Aorta (tissue), 5 donors: ENCODE results near the gene PAK4. TPM values are rescaled to one million over a fixed set of nuclear protein-coding genes. Genes with fewer than 3 reads are reported as not detected.

Experiments used
- ATAC-seq: fragments of 200-7000 bp; cut with Tn5 transposase; one replicate; pipeline ENCODE4 v1.9.1; 2022; ENCODE audit warnings: moderate library complexity; ENCODE audit not compliant: low FRiP score
- DNase-seq, 2 donors: peaks; one replicate each; pipeline ENCODE4 v3.0.0-alpha.2; 2020
- H3K27ac ChIP-seq, 2 donors: one replicate each; pipeline ENCODE4 v1.5.1; 2013; ENCODE audit warnings: low read length in 2 of 2, mild to moderate bottlenecking in 2 of 2, moderate library complexity in 2 of 2, control low read depth in 1 of 2, inconsistent platforms in 1 of 2, low read depth in 1 of 2
- H3K27me3 ChIP-seq, 2 donors: one replicate each; pipeline ENCODE4 v1.6.1; 2013; ENCODE audit warnings: control low read depth in 1 of 2, low read length in 1 of 2, mild to moderate bottlenecking in 1 of 2, moderate library complexity in 1 of 2; ENCODE audit not compliant: insufficient read depth in 2 of 2, control insufficient read depth in 1 of 2
- H3K36me3 ChIP-seq, 2 donors: one replicate each; pipeline ENCODE4 v1.6.1; 2013; ENCODE audit warnings: control low read depth in 1 of 2, low read length in 1 of 2, mild to moderate bottlenecking in 1 of 2; ENCODE audit not compliant: insufficient read depth in 2 of 2, control insufficient read depth in 1 of 2
- H3K4me1 ChIP-seq, 2 donors: one replicate each; pipeline ENCODE4 v1.6.1; 2013; ENCODE audit warnings: low read length in 2 of 2, control low read depth in 1 of 2, mild to moderate bottlenecking in 1 of 2, moderate library complexity in 1 of 2; ENCODE audit not compliant: insufficient read depth in 2 of 2, control insufficient read depth in 1 of 2
- H3K4me3 ChIP-seq, 2 donors: one replicate each; pipeline ENCODE4 v1.5.1; 2013; ENCODE audit warnings: low read length in 2 of 2, control low read depth in 1 of 2, mild to moderate bottlenecking in 1 of 2
- H3K9me3 ChIP-seq: one replicate; pipeline ENCODE4 v1.6.1; 2013; ENCODE audit warnings: mild to moderate bottlenecking, low read length; ENCODE audit not compliant: control insufficient read depth
- WGBS, 2 donors: extraction: QIAGEN DNeasy Blood & Tissue Kit; methylation state at CpG; one replicate each; pipeline ENCODE4 v1.1.7; 2013; 5-methylcytosine and 5-hydroxymethylcytosine counted together
- intact Hi-C, 2 donors: fragments of 100-400 bp; cut with DNase I; formaldehyde crosslinking; loops; one replicate each; pipeline versions ENCODE4 v1.14.2 to v1.15.0; 2022
- polyA plus RNA-seq, 2 donors: library from polyadenylated mRNA; stranded (reverse); fragments of 200-250 nt; gene quantifications; one replicate each; pipeline ENCODE4 v1.2.3, GENCODE V29; 2013
- total RNA-seq, 2 donors: library from RNA; stranded (reverse); fragmentation: NEBNext Ultra II Directional; extraction: Animal tissue kit (Norgen Biotek cat#: 25700); gene quantifications; one replicate each; pipeline ENCODE4 v1.2.1, GENCODE V29; 2021
- donor health status: healthy with polysubstance abuse.
- donor health status: Bipolar disorder and iron deficiency.
- donor health status: DM: no; HTN: no; CAD: no.
- donor health status: DM: no; HTN: no; CAD: no.
- donor health status: DM: yes; HTN: yes; CAD: no.

PAK4 gene
- total and polyA plus RNA-seq, 4 donors: 8.0 to 22.2 (median 14.2) TPM

DNA sequence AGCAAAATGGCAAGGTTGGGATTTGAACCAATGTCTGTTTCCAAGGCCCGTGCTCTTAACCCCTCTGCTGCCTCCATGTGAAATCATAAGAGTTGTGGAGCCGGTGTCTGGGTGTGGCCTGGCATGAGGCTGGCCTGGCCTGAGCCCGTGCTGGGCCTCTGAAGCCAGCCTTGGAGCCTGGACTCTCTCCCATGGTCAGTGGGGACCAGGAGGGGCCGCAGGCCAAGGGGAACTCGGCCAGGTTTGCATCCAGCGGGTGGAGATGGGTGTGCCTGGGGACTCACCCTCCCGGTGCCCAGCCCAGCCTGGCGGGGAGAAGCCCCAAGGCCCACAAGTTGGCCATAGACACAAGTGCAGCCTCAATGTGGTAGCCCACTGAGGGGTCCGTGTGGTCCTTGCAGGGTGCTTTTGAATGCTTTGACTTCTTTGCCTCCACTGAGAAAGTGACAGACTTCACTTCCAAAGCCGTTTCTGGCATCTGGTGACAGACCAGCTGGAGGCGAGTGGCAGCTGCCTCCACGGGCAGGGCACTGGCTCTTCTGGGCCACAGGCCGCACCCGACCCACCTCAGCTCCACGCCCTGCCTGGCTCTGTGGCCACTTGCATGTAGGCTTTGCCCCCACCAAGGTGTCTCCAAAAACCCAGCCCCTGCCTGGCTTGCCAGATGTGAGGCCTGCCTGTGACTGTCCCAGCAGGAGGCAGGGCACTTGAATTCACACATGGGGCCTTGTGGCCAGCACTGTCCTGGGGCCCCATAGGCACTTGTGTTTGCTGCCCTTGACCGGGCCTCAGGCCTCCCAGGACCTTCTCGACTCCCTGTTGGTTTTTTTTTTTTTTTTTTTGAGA is 45.0 kb downstream of the PAK4 start:
- H3K27ac ChIP-seq: no peak overlapping the region
- H3K27me3 ChIP-seq: no peaks in the 10 kb centered on the region
- no peaks in the 10 kb centered on the region for H3K4me1 ChIP-seq
- no peak for DNase-seq
- 38% methylated on average over 16 to 17 of the region's 17 CpGs for WGBS, 2 donors
- H3K36me3 ChIP-seq: no peaks in the 10 kb centered on the region
- H3K9me3 ChIP-seq: no peaks in the 10 kb centered on the region
- H3K4me3 ChIP-seq: no peak overlapping the region
- intact Hi-C loops: no loop called here
- no peak for ATAC-seq

DNA sequence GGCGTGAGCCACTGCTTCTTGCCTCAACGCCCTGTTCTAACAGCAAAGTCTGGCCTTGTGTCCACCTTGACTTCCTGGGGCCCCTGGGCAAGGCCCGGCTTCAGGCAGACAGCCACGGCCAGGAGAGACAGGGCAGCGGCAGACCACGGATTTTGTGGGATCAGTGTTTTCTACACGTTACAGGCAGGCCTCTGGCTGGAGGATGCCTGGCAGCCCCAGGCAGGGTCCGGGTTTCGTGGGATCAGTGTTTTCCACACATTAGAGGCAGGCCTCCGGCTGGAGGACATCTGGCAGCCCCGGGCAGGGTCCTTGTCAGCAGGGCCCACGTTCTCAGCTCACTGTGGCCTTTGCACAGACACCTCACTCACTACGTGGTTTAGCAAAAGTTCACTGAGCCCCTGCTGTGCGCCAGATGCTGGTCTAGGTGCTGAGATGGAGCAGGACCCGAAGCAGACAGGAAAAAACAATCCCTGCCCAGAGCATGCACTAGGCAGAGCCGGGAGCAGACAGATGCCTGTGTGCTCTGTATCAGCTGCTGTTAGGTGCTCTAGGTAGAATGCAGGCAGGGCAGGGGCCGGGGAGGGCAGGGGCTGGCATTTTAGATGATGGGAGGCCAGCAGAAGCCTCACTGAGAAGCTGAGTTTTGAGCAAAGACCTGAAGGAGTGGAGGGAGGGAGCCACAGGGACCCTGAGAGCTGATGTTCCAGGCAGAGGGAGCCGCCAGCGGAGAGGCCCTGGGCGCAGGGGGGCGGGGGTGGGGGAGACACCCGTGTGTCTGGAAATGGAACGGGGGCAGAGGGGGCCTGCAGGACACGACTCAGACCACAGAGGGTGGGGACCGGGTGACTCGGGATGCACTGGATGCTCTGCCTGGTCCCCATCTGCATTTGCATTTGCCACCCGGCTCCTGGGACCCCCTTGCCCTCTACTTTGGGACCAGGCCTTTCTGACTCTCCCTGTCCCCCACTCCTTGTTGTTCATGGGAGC is 46.2 kb downstream of the PAK4 start:
- no peaks in the 10 kb centered on the region for H3K4me1 ChIP-seq
- no peak overlapping the region for H3K27ac ChIP-seq
- no peaks in the 10 kb centered on the region for H3K36me3 ChIP-seq
- no peak overlapping the region for H3K4me3 ChIP-seq
- no peaks in the 10 kb centered on the region for H3K27me3 ChIP-seq
- no peaks in the 10 kb centered on the region for H3K9me3 ChIP-seq
- no peak for ATAC-seq
- WGBS, 2 donors: 80% methylated on average over 27 of the region's 27 CpGs
- intact Hi-C loops: no loop called here
- DNase-seq: no peak

DNA sequence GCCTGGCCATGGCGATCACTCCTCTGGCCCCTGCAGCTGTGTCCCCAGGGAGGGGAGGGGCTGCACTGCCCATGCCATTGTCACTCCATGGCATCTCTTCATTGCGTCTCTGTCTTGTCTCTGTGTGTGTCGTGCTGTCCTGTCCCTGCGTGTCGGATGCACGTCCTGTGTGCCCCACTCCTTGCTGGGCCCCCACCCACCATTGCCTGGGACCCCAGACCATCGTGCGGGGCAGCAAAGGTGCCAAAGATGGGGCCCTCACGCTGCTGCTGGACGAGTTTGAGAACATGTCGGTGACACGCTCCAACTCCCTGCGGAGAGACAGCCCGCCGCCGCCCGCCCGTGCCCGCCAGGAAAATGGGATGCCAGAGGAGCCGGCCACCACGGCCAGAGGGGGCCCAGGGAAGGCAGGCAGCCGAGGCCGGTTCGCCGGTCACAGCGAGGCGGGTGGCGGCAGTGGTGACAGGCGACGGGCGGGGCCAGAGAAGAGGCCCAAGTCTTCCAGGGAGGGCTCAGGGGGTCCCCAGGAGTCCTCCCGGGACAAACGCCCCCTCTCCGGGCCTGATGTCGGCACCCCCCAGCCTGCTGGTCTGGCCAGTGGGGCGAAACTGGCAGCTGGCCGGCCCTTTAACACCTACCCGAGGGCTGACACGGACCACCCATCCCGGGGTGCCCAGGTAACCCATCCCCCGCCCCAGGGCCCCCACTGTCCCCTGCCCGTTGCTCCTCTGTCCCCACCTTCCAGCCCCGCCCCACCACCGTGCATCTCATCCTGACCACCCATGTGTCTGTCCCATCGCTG is 47.3 kb downstream of the PAK4 start:
- no peak overlapping the region for H3K27ac ChIP-seq
- H3K4me1 ChIP-seq: no peaks in the 10 kb centered on the region
- WGBS, 2 donors: 90 to 91% methylated on average over 44 to 45 of the region's 45 CpGs
- no peaks in the 10 kb centered on the region for H3K9me3 ChIP-seq
- DNase-seq: no peak
- H3K27me3 ChIP-seq: no peaks in the 10 kb centered on the region
- H3K36me3 ChIP-seq: no peaks in the 10 kb centered on the region
- no peak overlapping the region for H3K4me3 ChIP-seq
- ATAC-seq: no peak
- intact Hi-C loops: no loop called here

DNA sequence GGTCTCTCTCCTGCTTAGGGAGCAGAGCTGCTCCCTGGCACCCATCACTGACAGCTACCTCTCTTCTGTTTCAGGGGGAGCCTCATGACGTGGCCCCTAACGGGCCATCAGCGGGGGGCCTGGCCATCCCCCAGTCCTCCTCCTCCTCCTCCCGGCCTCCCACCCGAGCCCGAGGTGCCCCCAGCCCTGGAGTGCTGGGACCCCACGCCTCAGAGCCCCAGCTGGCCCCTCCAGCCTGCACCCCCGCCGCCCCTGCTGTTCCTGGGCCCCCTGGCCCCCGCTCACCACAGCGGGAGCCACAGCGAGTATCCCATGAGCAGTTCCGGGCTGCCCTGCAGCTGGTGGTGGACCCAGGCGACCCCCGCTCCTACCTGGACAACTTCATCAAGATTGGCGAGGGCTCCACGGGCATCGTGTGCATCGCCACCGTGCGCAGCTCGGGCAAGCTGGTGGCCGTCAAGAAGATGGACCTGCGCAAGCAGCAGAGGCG is 48.0 kb downstream of the PAK4 start:
- ATAC-seq (no peak), DNase-seq (no peak)
- Histone ChIP-seq H3K4me1 (no peaks in the 10 kb centered on the region), H3K4me3 (no peak overlapping the region), H3K27ac (no peak overlapping the region), H3K36me3 (no peaks in the 10 kb centered on the region), H3K27me3 (no peaks in the 10 kb centered on the region), H3K9me3 (no peaks in the 10 kb centered on the region)
- intact Hi-C loops: no loop called here
- 93 to 95% methylated on average over 22 to 25 of the region's 25 CpGs for WGBS, 2 donors

DNA sequence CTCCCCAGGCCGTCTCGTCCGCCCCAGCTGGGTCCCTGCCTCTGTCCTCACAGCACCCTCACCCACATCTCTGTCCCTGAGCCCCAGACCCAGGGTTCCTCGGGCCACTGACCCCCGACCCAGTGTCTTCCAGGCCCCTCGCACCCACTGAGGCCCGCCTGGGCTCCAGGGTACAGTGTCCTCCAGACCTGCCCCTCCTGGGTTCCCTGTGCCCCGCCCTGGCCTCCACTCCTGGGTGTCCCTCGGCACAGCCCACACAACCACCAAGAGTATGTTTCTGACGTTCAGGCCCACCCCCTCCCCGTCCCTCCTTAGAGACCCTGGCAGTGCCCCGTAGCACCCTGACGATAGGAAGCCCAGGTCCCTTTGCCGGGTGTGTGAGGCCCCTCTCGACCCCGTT is 48.6 kb downstream of the PAK4 start:
- Histone ChIP-seq H3K4me1 (no peaks in the 10 kb centered on the region), H3K4me3 (no peak overlapping the region), H3K36me3 (no peaks in the 10 kb centered on the region), H3K27ac (no peak overlapping the region), H3K9me3 (no peaks in the 10 kb centered on the region), H3K27me3 (no peaks in the 10 kb centered on the region)
- ATAC-seq: no peak
- intact Hi-C loops: no loop called here
- DNase-seq: no peak
- 85% methylated on average over 16 of the region's 16 CpGs for WGBS, 2 donors

DNA sequence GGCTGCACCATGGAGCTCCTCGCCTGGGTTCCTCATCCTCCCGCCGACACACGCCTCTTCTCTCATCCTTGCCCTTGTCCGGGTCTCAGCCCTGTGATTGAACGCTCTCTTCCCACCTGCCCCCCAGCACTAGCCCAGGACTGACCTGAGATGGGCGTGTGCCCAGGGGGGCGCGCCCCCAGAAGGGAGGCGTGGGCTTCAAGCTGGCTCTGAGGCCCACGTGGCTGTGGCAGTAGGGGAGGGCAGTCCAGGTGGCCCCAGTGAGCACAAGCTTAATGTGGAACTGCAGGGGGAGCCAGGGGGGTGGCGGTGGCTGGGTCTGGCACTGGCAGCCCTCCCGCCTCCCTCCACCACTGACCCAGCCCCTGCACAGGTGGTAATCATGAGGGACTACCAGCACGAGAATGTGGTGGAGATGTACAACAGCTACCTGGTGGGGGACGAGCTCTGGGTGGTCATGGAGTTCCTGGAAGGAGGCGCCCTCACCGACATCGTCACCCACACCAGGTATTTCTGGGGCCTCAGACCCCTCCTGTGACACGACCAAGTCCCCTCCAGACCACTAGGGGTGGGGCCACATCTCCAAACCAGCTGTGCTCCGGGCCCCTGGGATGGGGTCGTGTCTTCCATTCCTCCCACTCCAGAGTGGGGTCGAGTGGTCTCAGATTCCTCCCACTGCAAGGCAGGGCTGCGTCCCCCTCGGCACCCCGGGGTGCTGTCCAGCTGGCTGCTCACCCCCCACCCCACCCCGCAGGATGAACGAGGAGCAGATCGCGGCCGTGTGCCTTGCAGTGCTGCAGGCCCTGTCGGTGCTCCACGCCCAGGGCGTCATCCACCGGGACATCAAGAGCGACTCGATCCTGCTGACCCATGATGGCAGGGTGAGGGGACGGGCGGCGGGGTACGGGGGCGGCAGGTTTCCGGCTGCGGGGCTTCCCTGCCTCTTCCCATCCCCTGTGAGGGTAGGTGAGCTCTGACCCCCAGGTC is 49.3 kb downstream of the PAK4 start:
- H3K36me3 ChIP-seq: no peaks in the 10 kb centered on the region
- intact Hi-C loops: no loop called here
- H3K9me3 ChIP-seq: no peaks in the 10 kb centered on the region
- H3K27ac ChIP-seq: no peak overlapping the region
- no peaks in the 10 kb centered on the region for H3K4me1 ChIP-seq
- ATAC-seq (no peak), DNase-seq (no peak)
- H3K4me3 ChIP-seq: no peak overlapping the region
- no peaks in the 10 kb centered on the region for H3K27me3 ChIP-seq
- WGBS, 2 donors: 91% methylated on average over 43 of the region's 43 CpGs

DNA sequence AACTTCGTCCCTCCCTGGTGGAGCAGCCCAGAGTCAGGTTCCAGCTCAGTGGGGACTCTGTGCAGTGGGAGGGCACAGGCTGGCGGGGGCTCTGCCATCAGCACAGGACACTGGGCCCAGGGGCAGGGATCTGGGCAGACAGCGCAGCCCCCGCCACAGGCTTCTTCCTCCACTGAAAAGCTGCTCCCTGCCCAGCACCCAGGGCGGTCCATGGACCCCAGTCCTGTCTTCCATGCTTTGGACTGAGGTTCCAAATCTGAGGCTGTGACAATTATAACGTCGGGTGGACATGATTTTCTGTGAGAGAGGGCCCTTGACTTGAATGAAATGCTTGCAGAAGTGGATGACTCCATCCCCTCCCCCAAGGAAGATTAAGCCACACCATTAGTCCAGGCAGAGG is 50.0 kb downstream of the PAK4 start:
- Histone ChIP-seq H3K4me1 (no peaks in the 10 kb centered on the region), H3K36me3 (no peaks in the 10 kb centered on the region), H3K9me3 (no peaks in the 10 kb centered on the region), H3K27ac (no peak overlapping the region), H3K4me3 (no peak overlapping the region), H3K27me3 (no peaks in the 10 kb centered on the region)
- intact Hi-C loops: no loop called here
- no peak for DNase-seq
- 89 to 91% methylated on average over 7 of the region's 7 CpGs for WGBS, 2 donors
- no peak for ATAC-seq
